OCI-LY7 (cell line): ENCODE measurements around the gene CDK4. TPM values are rescaled to one million over a fixed set of nuclear protein-coding genes. Genes with fewer than 3 reads are reported as not detected.

Experiments
- BruUV-seq: library from RNA; stranded (reverse); fragments of 400-500 nt; replicated peaks from 2 replicates; lab custom pipeline; 2021; lab: Mats Ljungman, UMichigan
- CTCF ChIA-PET: fragments of 300-600 bp; sonication (Branson Sonifier 250); formaldehyde crosslinking; loops from one replicate; lab custom pipeline; 2022; ENCODE audit warnings: antibody characterized with exemption; ENCODE audit not compliant: unreplicated experiment; lab: Charles Lee
- POLR2A ChIA-PET: fragments of 300-600 bp; sonication (Branson Sonifier 250); formaldehyde crosslinking; loops from one replicate; lab custom pipeline; 2022; ENCODE audit warnings: antibody characterized with exemption; lab: Charles Lee
- DNase-seq: peaks from one replicate; pipeline ENCODE4 v3.0.0-alpha.2; 2015; ENCODE audit warnings: low spot score
- H2AFZ ChIP-seq: fragments of 200-600 bp; sonication (generic), shearing (Covaris generic); 2 replicates; pipeline ENCODE4 v1.6.1; 2014; ENCODE audit warnings: mild to moderate bottlenecking, antibody characterized with exemption, low read length, moderate library complexity
- H3K27ac ChIP-seq: fragments of 200-600 bp; sonication (generic); 2 replicates; pipeline ENCODE4 v1.5.1; 2014; ENCODE audit warnings: mixed run types, low read depth, mild to moderate bottlenecking, moderate library complexity, low read length, inconsistent platforms; ENCODE audit not compliant: poor library complexity, severe bottlenecking
- H3K36me3 ChIP-seq: fragments of 200-600 bp; sonication (generic); 2 replicates; pipeline ENCODE4 v1.6.1; 2014; ENCODE audit warnings: mild to moderate bottlenecking, antibody characterized with exemption, low read length, moderate library complexity, mixed read lengths; ENCODE audit not compliant: insufficient read depth
- H3K4me1 ChIP-seq: fragments of 200-600 bp; sonication (generic); 2 replicates; pipeline ENCODE4 v1.5.1; 2014; ENCODE audit warnings: mild to moderate bottlenecking, low read length; ENCODE audit not compliant: insufficient read depth, poor library complexity, severe bottlenecking
- H3K4me2 ChIP-seq: fragments of 200-600 bp; sonication (generic); 2 replicates; pipeline ENCODE4 v1.6.1; 2014; ENCODE audit warnings: mild to moderate bottlenecking, low read length
- H3K4me3 ChIP-seq: fragments of 200-600 bp; sonication (generic); 2 replicates; pipeline ENCODE4 v1.5.1; 2014; ENCODE audit warnings: mild to moderate bottlenecking, low read depth, low read length; ENCODE audit not compliant: poor library complexity, severe bottlenecking
- H3K79me2 ChIP-seq: fragments of 200-600 bp; sonication (generic); 2 replicates; pipeline ENCODE4 v1.6.1; 2016; ENCODE audit warnings: low read depth, mild to moderate bottlenecking, low read length, moderate library complexity, mixed read lengths; ENCODE audit not compliant: insufficient read depth
- H3K9me2 ChIP-seq: fragments of 200-600 bp; sonication (generic); 2 replicates; pipeline ENCODE4 v1.6.1; 2016; ENCODE audit warnings: mild to moderate bottlenecking, low read length, mixed read lengths; ENCODE audit not compliant: insufficient read depth
- H3K9me3 ChIP-seq: fragments of 200-600 bp; sonication (generic); 2 replicates; pipeline ENCODE4 v1.6.1; 2014; ENCODE audit warnings: mild to moderate bottlenecking, mixed run types, low read length, mixed read lengths
- H4K20me1 ChIP-seq: fragments of 200-600 bp; sonication (generic); 2 replicates; pipeline ENCODE4 v1.6.1; 2014; ENCODE audit warnings: mild to moderate bottlenecking, antibody characterized with exemption, low read length, moderate library complexity, mixed read lengths; ENCODE audit not compliant: insufficient read depth
- EZH2phosphoT487 ChIP-seq: fragments of 200-600 bp; sonication (generic); IDR thresholded peaks from 2 replicates; pipeline ENCODE4 v1.6.1; 2018; ENCODE audit warnings: low read depth, borderline replicate concordance, mild to moderate bottlenecking, mixed run types, antibody characterized with exemption, low read length, moderate library complexity, mixed read lengths
- intact Hi-C: fragments of 100-400 bp; cut with micrococcal nuclease; formaldehyde crosslinking; loops from one replicate; pipeline ENCODE4 v1.10.0; 2022; ENCODE audit not compliant: unreplicated experiment
- total RNA-seq, 2 experiments: library from RNA; depleted of rRNA in 1 of 2; stranded (reverse); fragments of >200 nt in 1 of 2; shearing (Covaris generic) in 1 of 2; gene quantifications; 2 replicates each; pipeline ENCODE4 v1.2.3, GENCODE V29; 2014 to 2022
- TF ChIP-seq, protein P1 (sequence below): fragments of 200-600 bp; sonication (generic); conservative IDR thresholded peaks from 2 replicates; pipeline ENCODE4 v1.5.1; 2014; ENCODE audit warnings: mild to moderate bottlenecking, antibody characterized with exemption, low read length, moderate library complexity, mixed read lengths

CDK4 gene
- total RNA-seq, 2 experiments from 2014 or later: 192 to 280 TPM

DNA sequence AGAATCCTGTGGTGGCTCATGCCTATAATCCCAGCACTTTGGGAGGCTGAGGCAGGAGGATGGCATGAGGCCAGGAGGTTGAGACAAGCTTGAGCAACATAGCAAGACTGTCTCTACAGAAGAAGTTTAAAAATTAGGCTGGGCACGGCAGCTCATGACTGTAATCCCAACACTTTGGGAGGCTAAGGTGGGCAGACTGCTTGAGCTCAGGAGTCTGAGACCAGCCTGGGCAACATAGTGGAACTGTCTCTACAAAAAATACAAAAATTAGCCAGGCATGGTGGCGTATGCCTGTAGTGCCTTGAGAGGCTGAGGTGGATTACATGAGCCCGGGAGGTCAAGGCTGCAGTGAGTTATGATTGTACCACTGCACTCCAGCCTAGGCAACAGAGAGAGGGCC lies 15.8 kb upstream of the CDK4 start:
- Histone ChIP-seq H3K4me2 (no peak overlapping the region), H3K36me3 (peaks cover 36% of the 10 kb centered on the region), H3K4me1 (peaks cover 17% of the 10 kb centered on the region), H3K27ac (no peak overlapping the region), H2AFZ (no peak overlapping the region), H4K20me1 (no peaks in the 10 kb centered on the region), H3K9me3 (no peaks in the 10 kb centered on the region), H3K4me3 (no peak overlapping the region), H3K9me2 (no peaks in the 10 kb centered on the region), H3K79me2 (peaks cover 12% of the 10 kb centered on the region; the same call in 1 of the 2 replicates)
- no peak for DNase-seq
- no peak for TF ChIP-seq EZH2phosphoT487
- CTCF ChIA-PET: interaction anchor here (0.6 kb wide), 1 partner anchor 11 kb away, joined by 3 read pairs; no protein-coding TSS in a partner anchor
- BruUV-seq: no TSS peak
- intact Hi-C loops: no loop called here
- POLR2A ChIA-PET: no interaction called here

GRCh38 chr12:57767305-57767698 lies 15.2 kb upstream of the CDK4 start:
- Histone ChIP-seq H3K36me3 (peaks cover 42% of the 10 kb centered on the region), H3K27ac (no peak overlapping the region), H3K4me3 (no peak overlapping the region), H3K79me2 (peaks cover 12% of the 10 kb centered on the region; the same call in 1 of the 2 replicates), H3K9me3 (no peaks in the 10 kb centered on the region), H3K4me1 (peaks cover 13% of the 10 kb centered on the region), H3K9me2 (no peaks in the 10 kb centered on the region), H4K20me1 (no peaks in the 10 kb centered on the region), H3K4me2 (no peak overlapping the region), H2AFZ (no peak overlapping the region)
- TF ChIP-seq EZH2phosphoT487: no peak
- TF ChIP-seq, protein P1, sequence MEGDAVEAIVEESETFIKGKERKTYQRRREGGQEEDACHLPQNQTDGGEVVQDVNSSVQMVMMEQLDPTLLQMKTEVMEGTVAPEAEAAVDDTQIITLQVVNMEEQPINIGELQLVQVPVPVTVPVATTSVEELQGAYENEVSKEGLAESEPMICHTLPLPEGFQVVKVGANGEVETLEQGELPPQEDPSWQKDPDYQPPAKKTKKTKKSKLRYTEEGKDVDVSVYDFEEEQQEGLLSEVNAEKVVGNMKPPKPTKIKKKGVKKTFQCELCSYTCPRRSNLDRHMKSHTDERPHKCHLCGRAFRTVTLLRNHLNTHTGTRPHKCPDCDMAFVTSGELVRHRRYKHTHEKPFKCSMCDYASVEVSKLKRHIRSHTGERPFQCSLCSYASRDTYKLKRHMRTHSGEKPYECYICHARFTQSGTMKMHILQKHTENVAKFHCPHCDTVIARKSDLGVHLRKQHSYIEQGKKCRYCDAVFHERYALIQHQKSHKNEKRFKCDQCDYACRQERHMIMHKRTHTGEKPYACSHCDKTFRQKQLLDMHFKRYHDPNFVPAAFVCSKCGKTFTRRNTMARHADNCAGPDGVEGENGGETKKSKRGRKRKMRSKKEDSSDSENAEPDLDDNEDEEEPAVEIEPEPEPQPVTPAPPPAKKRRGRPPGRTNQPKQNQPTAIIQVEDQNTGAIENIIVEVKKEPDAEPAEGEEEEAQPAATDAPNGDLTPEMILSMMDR: no peak
- ChIA-PET POLR2A (no interaction called here), CTCF (interaction anchor here (0.6 kb wide), 1 partner anchor 10 kb away, joined by 3 read pairs; no protein-coding TSS in a partner anchor)
- no peak for DNase-seq
- no TSS peak for BruUV-seq
- intact Hi-C loops: no loop called here

GRCh38 chr12:57766464-57767304 lies 14.6 kb upstream of the CDK4 start, which contains the start of gene CYP27B1:
Gene CYP27B1, minus strand, starts transcription at chr12:57767078. Its CDS starts 37 bp downstream, at chr12:57767041.
- H3K27ac ChIP-seq: no peak within 1 kb of the TSS
- no peak within 1 kb of the TSS for H3K4me3 ChIP-seq
- no peak within 1 kb of the TSS for H3K4me2 ChIP-seq
- peaks cover 13% of the 10 kb centered on the region for H3K4me1 ChIP-seq
- BruUV-seq: no TSS peak
- ChIA-PET POLR2A (interaction anchor here (0.7 to 1.0 kb wide), 2 partner anchors 15 to 538 kb away, joined by 3 to 4 read pairs; partner anchors contain the start of gene SHMT2), CTCF (no interaction called here)
- TF ChIP-seq, protein P1: no peak
- TF ChIP-seq EZH2phosphoT487: no peak
- no peak for DNase-seq
- no peaks in the 10 kb centered on the region for H3K9me3 ChIP-seq
- H2AFZ ChIP-seq: no peak within 1 kb of the TSS
- no peaks in the 10 kb centered on the region for H3K9me2 ChIP-seq
- H3K79me2 ChIP-seq: peaks cover 12% of the 10 kb centered on the region; the same call in 1 of the 2 replicates
- H3K36me3 ChIP-seq: peaks cover 42% of the 10 kb centered on the region
- intact Hi-C loops: no loop called here
- H4K20me1 ChIP-seq: no peaks in the 10 kb centered on the region
